ENCODE data around the gene RTTN. TPM values are rescaled to one million over a fixed set of nuclear protein-coding genes. Genes with fewer than 3 reads are reported as not detected.

The RTTN gene
- polyA plus RNA-seq, 1 of the 3 experiments (the other 2 are of a cell fraction) = 4.7 TPM

- H3K9me2 ChIP-seq = no peaks in the 10 kb centered on the region
- DNase-seq = no peak
- peaks cover 30 to 37% of the 10 kb centered on the region in 2 experiments for H3K36me3 ChIP-seq (replicated peaks in 1 of 2; ENCODE audit: control insufficient read depth in 1 of 2, insufficient read depth in 2 of 2, low read length in 1 of 2)
- no peak overlapping the region for H3K9ac ChIP-seq
- peaks cover 24% of the 10 kb centered on the region for H3K79me2 ChIP-seq (ENCODE audit: insufficient read depth)
- H3K27me3 ChIP-seq (ENCODE audit: insufficient read depth) = no peaks in the 10 kb centered on the region
- H3K4me2 ChIP-seq = no peak overlapping the region
- H3K9me3 ChIP-seq = no peaks in the 10 kb centered on the region
- no peak overlapping the region for H3K4me3 ChIP-seq (ENCODE audit: low read depth in 2 of 2, low read length in 1 of 2)
- ChIA-PET CTCF (interaction anchor here (1.2 to 1.9 kb wide), 3 partner anchors 233 to 250 kb away, joined by 4 to 8 read pairs (median 6); no protein-coding TSS in a partner anchor), POLR2A (no interaction called here)
- H3K4me1 ChIP-seq (ENCODE audit: control insufficient read depth in 1 of 2, insufficient read depth in 2 of 2, low read depth in 1 of 2, low read length in 1 of 2) = peaks cover 0 to 8% of the 10 kb centered on the region in 2 experiments; a peak in 2 of 4 replicates
- 0% methylated on average over 1 of the region's 1 CpG for WGBS (ENCODE audit: low lambda C conversion rate)
- no peaks in the 10 kb centered on the region for H4K20me1 ChIP-seq (ENCODE audit: insufficient read depth)
- TF ChIP-seq SMC3 (IDR thresholded peaks at IDR 0.05; ENCODE audit: low read depth, low read length) (no peak), GABPA (IDR thresholded peaks at IDR 0.05; ENCODE audit: low read depth) (no peak), USF1 (IDR thresholded peaks at IDR 0.05; ENCODE audit: borderline replicate concordance, low read depth) (no peak), TAF1 (IDR thresholded peaks at IDR 0.05; ENCODE audit: borderline replicate concordance, low read depth, low read length) (no peak), ELF1 (IDR thresholded peaks at IDR 0.05) (no peak), CHD2 (IDR thresholded peaks at IDR 0.05; ENCODE audit: low read length, partially characterized antibody) (no peak), FOXJ3 (CRISPR knock-in tag; IDR thresholded peaks at IDR 0.05) (no peak), REST (IDR thresholded peaks at IDR 0.05; ENCODE audit: low read depth, low read length) (no peak), RCOR1 (IDR thresholded peaks at IDR 0.05; ENCODE audit: low read length) (no peak), RXRA (IDR thresholded peaks at IDR 0.05; ENCODE audit: borderline replicate concordance, low read depth) (no peak), YY1 (IDR thresholded peaks at IDR 0.05; ENCODE audit: low read depth) (no peak), ZBTB33 (IDR thresholded peaks at IDR 0.05; ENCODE audit: borderline replicate concordance, low read depth) (no peak), MEF2A (IDR thresholded peaks at IDR 0.05; ENCODE audit: borderline replicate concordance, low read depth) (no peak), EP300 (IDR thresholded peaks at IDR 0.05; ENCODE audit: borderline replicate concordance in 1 of 2, low read depth in 1 of 2, low read length in 1 of 2) (no peak), JUND (IDR thresholded peaks at IDR 0.05) (no peak)
- H3K27ac ChIP-seq (ENCODE audit: low read depth in 2 of 2, low read length in 1 of 2) = no peak overlapping the region
- H2AFZ ChIP-seq (ENCODE audit: low read depth) = no peak overlapping the region
- peaks cover 3% of the 10 kb centered on the region for H3F3A ChIP-seq (replicated peaks; ENCODE audit: insufficient read depth)
Observed at GRCh38 chr18:70200286-70200685, 5.2 kb downstream of the RTTN start.

All from SK-N-SH (cell line).